Fibroblast of lung (primary cell): ENCODE data around the gene PECR. TPM values are rescaled to one million over a fixed set of nuclear protein-coding genes. Genes with fewer than 3 reads are reported as not detected.

Experiments
- DNase-seq, 2 donors: peaks; one replicate each; pipeline versions ENCODE4 v3.0.0 to v3.0.0-alpha.2; 2010; ENCODE audit warnings: low read depth in 2 of 2
- H2AFZ ChIP-seq: 2 replicates; pipeline ENCODE4 v1.5.1; 2012; ENCODE audit warnings: low read length, control low read depth, inconsistent platforms
- H3K27ac ChIP-seq: 2 replicates; pipeline ENCODE4 v1.5.1; 2011; ENCODE audit warnings: low read length, control low read depth; ENCODE audit not compliant: insufficient read depth
- H3K27me3 ChIP-seq: 2 replicates; pipeline ENCODE4 v1.5.1; 2011; ENCODE audit warnings: mild to moderate bottlenecking, low read length; ENCODE audit not compliant: control insufficient read depth, insufficient read depth
- H3K36me3 ChIP-seq: 2 replicates; pipeline ENCODE4 v1.5.1; 2011; ENCODE audit warnings: low read length; ENCODE audit not compliant: control insufficient read depth, insufficient read depth
- H3K4me1 ChIP-seq: 2 replicates; pipeline ENCODE4 v1.5.1; 2011; ENCODE audit warnings: low read length; ENCODE audit not compliant: control insufficient read depth, insufficient read depth; ENCODE audit errors: extremely low read depth
- H3K4me2 ChIP-seq: 2 replicates; pipeline ENCODE4 v1.5.1; 2011; ENCODE audit warnings: low read length, control low read depth; ENCODE audit not compliant: insufficient read depth; ENCODE audit errors: extremely low read depth
- H3K4me3 ChIP-seq, 4 experiments: fragments of 200-600 bp in 1 of 4; sonication (generic) in 1 of 4; replicated peaks in 1 of 4; 2 replicates each; pipeline ENCODE4 v1.5.1; 2011 to 2016; ENCODE audit warnings: low read length in 4 of 4, low read depth in 3 of 4, mild to moderate bottlenecking in 3 of 4, control low read depth in 2 of 4, inconsistent platforms in 1 of 4, mixed read lengths in 1 of 4; ENCODE audit not compliant: insufficient read depth in 1 of 4; ENCODE audit errors: control extremely low read depth in 1 of 4
- H3K79me2 ChIP-seq: 2 replicates; pipeline ENCODE4 v1.5.1; 2012; ENCODE audit warnings: mild to moderate bottlenecking, low read length, inconsistent platforms; ENCODE audit not compliant: control insufficient read depth, insufficient read depth
- H3K9ac ChIP-seq: 2 replicates; pipeline ENCODE4 v1.5.1; 2011; ENCODE audit warnings: mild to moderate bottlenecking, low read length, control low read depth; ENCODE audit not compliant: insufficient read depth
- H3K9me3 ChIP-seq: 2 replicates; pipeline ENCODE4 v1.5.1; 2012; ENCODE audit warnings: low read depth, low read length; ENCODE audit not compliant: control insufficient read depth, insufficient read depth
- H4K20me1 ChIP-seq: 2 replicates; pipeline ENCODE4 v1.5.1; 2011; ENCODE audit warnings: low read length; ENCODE audit not compliant: control insufficient read depth, insufficient read depth; ENCODE audit errors: extremely low read depth
- CTCF ChIP-seq, 2 donors: IDR thresholded peaks in 1 of 2; conservative IDR thresholded peaks in 1 of 2; 1 replicate in 1 of 2; 2 replicates in 1 of 2; pipeline ENCODE4 v1.5.1; 2011 to 2012; ENCODE audit warnings: low read length in 2 of 2, control low read depth in 1 of 2, inconsistent platforms in 1 of 2, low read depth in 1 of 2, mild to moderate bottlenecking in 1 of 2
- EZH2 ChIP-seq: IDR thresholded peaks from 2 replicates; pipeline ENCODE4 v1.5.1; 2012; ENCODE audit warnings: low read length, control low read depth, mild to moderate bottlenecking; ENCODE audit errors: missing control alignments
- polyA plus RNA-seq, 2 donors: library from polyadenylated mRNA; depleted of rRNA in 1 of 2; stranded (reverse) in 1 of 2; unstranded in 1 of 2; fragments of >200 nt; gene quantifications; 2 replicates each; pipeline ENCODE4 v1.2.1, GENCODE V29; 2011 to 2012; ENCODE audit warnings: missing spikeins in 1 of 2
- total RNA-seq: library from RNA; depleted of rRNA; stranded (reverse); fragments of >200 nt; gene quantifications from 2 replicates; pipeline ENCODE4 v1.2.1, GENCODE V29; 2014

PECR gene
- total and polyA plus RNA-seq, 2 donors (not counting 1 experiment from before 2014, with no cell fraction given), result 11.7 to 19.3 TPM

- Histone ChIP-seq H2AFZ (no peak overlapping the region), H3K4me3 (no peak overlapping the region), H3K79me2 (no peaks in the 10 kb centered on the region), H3K27me3 (no peaks in the 10 kb centered on the region), H3K27ac (no peak overlapping the region), H3K9me3 (no peaks in the 10 kb centered on the region), H3K9ac (no peak overlapping the region), H4K20me1 (no peaks in the 10 kb centered on the region), H3K4me2 (no peak overlapping the region), H3K36me3 (no peaks in the 10 kb centered on the region), H3K4me1 (no peaks in the 10 kb centered on the region)
- DNase-seq, result no peak
- TF ChIP-seq EZH2, result no peak
- no peak for TF ChIP-seq CTCF (conservative IDR thresholded peaks at IDR 0.05 in 1 of 2, IDR thresholded peaks at IDR 0.05 in 1 of 2; ENCODE audit: low read depth in 1 of 2, low read length in 2 of 2)
These were observed 7.8 kb downstream of the PECR start for GRCh38 chr2:216073773-216074172.

DNA sequence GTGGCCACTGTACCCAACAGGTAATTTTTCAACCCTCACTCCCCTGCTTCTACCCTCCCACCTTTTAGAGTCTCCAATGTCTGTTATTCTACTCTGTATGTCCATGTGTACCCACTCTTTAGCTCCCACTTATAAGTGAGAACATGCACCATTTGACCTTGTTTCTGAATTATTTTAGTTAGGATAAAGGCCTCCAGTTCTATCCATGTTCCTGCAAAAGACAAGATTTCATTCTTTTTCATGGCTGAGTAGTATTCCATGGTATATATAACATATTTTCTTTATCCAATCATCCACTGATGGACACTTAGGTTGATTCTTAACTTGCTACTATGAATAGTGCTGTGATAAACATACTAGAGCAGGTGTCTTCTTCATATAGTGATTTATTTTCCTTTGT lies 9.1 kb downstream of the PECR start:
- Histone ChIP-seq H3K36me3 (no peaks in the 10 kb centered on the region), H3K9ac (no peak overlapping the region), H2AFZ (no peak overlapping the region), H3K4me1 (no peaks in the 10 kb centered on the region), H3K79me2 (no peaks in the 10 kb centered on the region), H3K4me2 (no peak overlapping the region), H3K9me3 (no peaks in the 10 kb centered on the region), H3K27me3 (no peaks in the 10 kb centered on the region), H4K20me1 (no peaks in the 10 kb centered on the region), H3K27ac (no peak overlapping the region), H3K4me3 (no peak overlapping the region)
- no peak for DNase-seq
- TF ChIP-seq CTCF (conservative IDR thresholded peaks at IDR 0.05 in 1 of 2, IDR thresholded peaks at IDR 0.05 in 1 of 2; ENCODE audit: low read depth in 1 of 2, low read length in 2 of 2) (no peak), EZH2 (no peak)

- Histone ChIP-seq H3K36me3 (no peaks in the 10 kb centered on the region), H3K79me2 (no peaks in the 10 kb centered on the region), H3K4me3 (no peak overlapping the region), H2AFZ (no peak overlapping the region), H3K9me3 (no peaks in the 10 kb centered on the region), H3K27ac (no peak overlapping the region), H4K20me1 (no peaks in the 10 kb centered on the region), H3K4me2 (no peak overlapping the region), H3K27me3 (no peaks in the 10 kb centered on the region), H3K9ac (no peak overlapping the region), H3K4me1 (no peaks in the 10 kb centered on the region)
- TF ChIP-seq EZH2 (no peak), CTCF (conservative IDR thresholded peaks at IDR 0.05 in 1 of 2, IDR thresholded peaks at IDR 0.05 in 1 of 2; ENCODE audit: low read depth in 1 of 2, low read length in 2 of 2) (no peak)
- DNase-seq, result no peak
These were observed 10.3 kb downstream of the PECR start for GRCh38 chr2:216071111-216071851.
